SK-N-SH treated with all-trans-retinoic acid at 6 μM for 48 hours (cell line): ENCODE measurements around the gene PF4V1.

Experiments
- CSDC2 ChIP-seq: fragments of 250-450 bp; sonication (Bioruptor Pico); IDR thresholded peaks from 2 replicates; pipeline ENCODE4 v1.5.0; 2020; ENCODE audit warnings: mild to moderate bottlenecking, moderate library complexity
- RARB ChIP-seq: fragments of 250-450 bp; sonication (Bioruptor Pico); IDR thresholded peaks from 2 replicates; pipeline ENCODE4 v1.8.0; 2021; ENCODE audit warnings: mild to moderate bottlenecking, moderate library complexity
- SNAI2 ChIP-seq: fragments of 250-450 bp; sonication (Bioruptor Pico); IDR thresholded peaks from 2 replicates; pipeline ENCODE4 v1.5.0; 2020; ENCODE audit warnings: mild to moderate bottlenecking, moderate library complexity
- ZFP30 ChIP-seq: fragments of 450-650 bp; formaldehyde crosslinking; IDR thresholded peaks from 2 replicates; pipeline ENCODE4 v1.5.0; 2022; ENCODE audit warnings: mild to moderate bottlenecking, moderate library complexity

Gene PF4V1

GRCh38 chr4:73902817-73903547 lies 49.9 kb downstream of the PF4V1 start (continued):
- no peak for TF ChIP-seq RARB (CRISPR knock-in tag)
- TF ChIP-seq ZFP30 (CRISPR knock-in tag): no peak
- TF ChIP-seq CSDC2: no peak
- no peak for TF ChIP-seq SNAI2 (CRISPR knock-in tag)
- TF ChIP-seq, all 23 proteins: peak for 0
